ENCODE measurements around the gene DZIP3.
"Not testable (repeated sequence)": the region's sequence is repeated elsewhere in the genome, so short reads cannot be mapped to it uniquely, and the experiment has no call there.

DZIP3 gene

GRCh38 chr3:108661699-108662098, 72.2 kb downstream of the DZIP3 start:
- Histone ChIP-seq H3K36me3 (ENCODE audit: insufficient read depth, low read length) (peaks cover 12% of the 10 kb centered on the region), H3K4me1 (ENCODE audit: insufficient read depth, low read length) (no peaks in the 10 kb centered on the region), H3K27me3 (ENCODE audit: control insufficient read depth in 1 of 2, insufficient read depth in 2 of 2, low read length in 2 of 2) (no peaks in the 10 kb centered on the region), H3K9me3 (ENCODE audit: low read length) (no peaks in the 10 kb centered on the region), H3K9ac (ENCODE audit: low read length) (no peak overlapping the region), H3K27ac (ENCODE audit: low read depth, low read length) (no peak overlapping the region), H3K4me3 (ENCODE audit: low read depth in 1 of 2, low read length in 2 of 2) (no peak overlapping the region)

- Histone ChIP-seq H3K9ac (ENCODE audit: low read length) (no peak overlapping the region), H3K36me3 (ENCODE audit: insufficient read depth, low read length) (peaks cover 12% of the 10 kb centered on the region), H3K9me3 (ENCODE audit: low read length) (no peaks in the 10 kb centered on the region), H3K27me3 (ENCODE audit: control insufficient read depth in 1 of 2, insufficient read depth in 2 of 2, low read length in 2 of 2) (no peaks in the 10 kb centered on the region), H3K4me3 (ENCODE audit: low read depth in 1 of 2, low read length in 2 of 2) (no peak overlapping the region), H3K27ac (ENCODE audit: low read depth, low read length) (no peak overlapping the region), H3K4me1 (ENCODE audit: insufficient read depth, low read length) (no peaks in the 10 kb centered on the region)
Observed at GRCh38 chr3:108662142-108662738, 72.7 kb downstream of the DZIP3 start.

GRCh38 chr3:108664266-108664665, 74.7 kb downstream of the DZIP3 start:
- no peak overlapping the region for H3K9ac ChIP-seq (ENCODE audit: low read length)

GRCh38 chr3:108667312-108667711, 77.8 kb downstream of the DZIP3 start:
- Histone ChIP-seq H3K36me3 (ENCODE audit: insufficient read depth, low read length) (peaks cover 15% of the 10 kb centered on the region), H3K4me1 (ENCODE audit: insufficient read depth, low read length) (no peaks in the 10 kb centered on the region), H3K27me3 (ENCODE audit: control insufficient read depth in 1 of 2, insufficient read depth in 2 of 2, low read length in 2 of 2) (no peaks in the 10 kb centered on the region), H3K4me3 (ENCODE audit: low read depth in 1 of 2, low read length in 2 of 2) (no peak overlapping the region), H3K9ac (ENCODE audit: low read length) (no peak overlapping the region), H3K27ac (ENCODE audit: low read depth, low read length) (no peak overlapping the region), H3K9me3 (ENCODE audit: low read length) (no peaks in the 10 kb centered on the region)

More at GRCh38 chr3:108664266-108664665, 74.7 kb downstream of the DZIP3 start:
- Histone ChIP-seq H3K4me1 (ENCODE audit: insufficient read depth, low read length) (no peaks in the 10 kb centered on the region), H3K9me3 (ENCODE audit: low read length) (no peaks in the 10 kb centered on the region), H3K36me3 (ENCODE audit: insufficient read depth, low read length) (peaks cover 12% of the 10 kb centered on the region), H3K27ac (ENCODE audit: low read depth, low read length) (no peak overlapping the region), H3K27me3 (ENCODE audit: control insufficient read depth in 1 of 2, insufficient read depth in 2 of 2, low read length in 2 of 2) (no peaks in the 10 kb centered on the region), H3K4me3 (ENCODE audit: low read depth in 1 of 2, low read length in 2 of 2) (no peak overlapping the region)

- H3K27ac ChIP-seq (ENCODE audit: low read depth, low read length): no peak overlapping the region
- no peak overlapping the region for H3K4me3 ChIP-seq (ENCODE audit: low read depth in 1 of 2, low read length in 2 of 2)
- H3K27me3 ChIP-seq (ENCODE audit: control insufficient read depth in 1 of 2, insufficient read depth in 2 of 2, low read length in 2 of 2): no peaks in the 10 kb centered on the region
- H3K36me3 ChIP-seq (ENCODE audit: insufficient read depth, low read length): peaks cover 9% of the 10 kb centered on the region
- H3K9ac ChIP-seq (ENCODE audit: low read length): no peak overlapping the region
- no peaks in the 10 kb centered on the region for H3K4me1 ChIP-seq (ENCODE audit: insufficient read depth, low read length)
- H3K9me3 ChIP-seq (ENCODE audit: low read length): no peaks in the 10 kb centered on the region
Observed at GRCh38 chr3:108669208-108669607, 79.7 kb downstream of the DZIP3 start.

- no peaks in the 10 kb centered on the region for H3K27me3 ChIP-seq (ENCODE audit: control insufficient read depth in 1 of 2, insufficient read depth in 2 of 2, low read length in 2 of 2)
- H3K4me1 ChIP-seq (ENCODE audit: insufficient read depth, low read length): no peaks in the 10 kb centered on the region
- no peak overlapping the region for H3K27ac ChIP-seq (ENCODE audit: low read depth, low read length)
- peaks cover 6% of the 10 kb centered on the region for H3K36me3 ChIP-seq (ENCODE audit: insufficient read depth, low read length)
- no peak overlapping the region for H3K4me3 ChIP-seq (ENCODE audit: low read depth in 1 of 2, low read length in 2 of 2)
- no peaks in the 10 kb centered on the region for H3K9me3 ChIP-seq (ENCODE audit: low read length)
- H3K9ac ChIP-seq (ENCODE audit: low read length): no peak overlapping the region
Observed at GRCh38 chr3:108672701-108673100, 83.2 kb downstream of the DZIP3 start.

GRCh38 chr3:108673988-108674661, 84.6 kb downstream of the DZIP3 start:
- H3K36me3 ChIP-seq (ENCODE audit: insufficient read depth, low read length): peaks cover 8% of the 10 kb centered on the region
- no peak overlapping the region for H3K27ac ChIP-seq (ENCODE audit: low read depth, low read length)
- no peak overlapping the region for H3K4me3 ChIP-seq (ENCODE audit: low read depth in 1 of 2, low read length in 2 of 2)
- H3K4me1 ChIP-seq (ENCODE audit: insufficient read depth, low read length): no peaks in the 10 kb centered on the region
- no peaks in the 10 kb centered on the region for H3K9me3 ChIP-seq (ENCODE audit: low read length)
- H3K27me3 ChIP-seq (ENCODE audit: control insufficient read depth in 1 of 2, insufficient read depth in 2 of 2, low read length in 2 of 2): no peaks in the 10 kb centered on the region
- no peak overlapping the region for H3K9ac ChIP-seq (ENCODE audit: low read length)

- H3K27me3 ChIP-seq (ENCODE audit: control insufficient read depth in 1 of 2, insufficient read depth in 2 of 2, low read length in 2 of 2): no peaks in the 10 kb centered on the region
- peaks cover 8% of the 10 kb centered on the region for H3K36me3 ChIP-seq (ENCODE audit: insufficient read depth, low read length)
- H3K4me1 ChIP-seq (ENCODE audit: insufficient read depth, low read length): no peaks in the 10 kb centered on the region
- H3K4me3 ChIP-seq (ENCODE audit: low read depth in 1 of 2, low read length in 2 of 2): no peak overlapping the region
- no peak overlapping the region for H3K27ac ChIP-seq (ENCODE audit: low read depth, low read length)
- no peak overlapping the region for H3K9ac ChIP-seq (ENCODE audit: low read length)
- no peaks in the 10 kb centered on the region for H3K9me3 ChIP-seq (ENCODE audit: low read length)
Observed at GRCh38 chr3:108677811-108678210, 88.3 kb downstream of the DZIP3 start.

GRCh38 chr3:108692286-108692685, 102.8 kb downstream of the DZIP3 start:
- H3K9ac ChIP-seq (ENCODE audit: low read length); H3K27me3 ChIP-seq (ENCODE audit: control insufficient read depth in 1 of 2, insufficient read depth in 2 of 2, low read length in 2 of 2); H3K4me3 ChIP-seq (ENCODE audit: low read depth in 1 of 2, low read length in 2 of 2); H3K4me1 ChIP-seq (ENCODE audit: insufficient read depth, low read length); H3K27ac ChIP-seq (ENCODE audit: low read depth, low read length); H3K9me3 ChIP-seq (ENCODE audit: low read length): not testable (repeated sequence)
- H3K36me3 ChIP-seq (ENCODE audit: insufficient read depth, low read length): peaks cover 41% of the 10 kb centered on the region

GRCh38 chr3:108698461-108698860, 108.9 kb downstream of the DZIP3 start:
- peaks cover 18% of the 10 kb centered on the region for H3K36me3 ChIP-seq (ENCODE audit: insufficient read depth, low read length)

GRCh38 chr3:108705045-108705444, 115.5 kb downstream of the DZIP3 start:
- H3K4me3 ChIP-seq (ENCODE audit: low read depth in 1 of 2, low read length in 2 of 2): no peak overlapping the region
- no peaks in the 10 kb centered on the region for H3K9me3 ChIP-seq (ENCODE audit: low read length)
- H3K27ac ChIP-seq (ENCODE audit: low read depth, low read length): no peak overlapping the region
- no peaks in the 10 kb centered on the region for H3K4me1 ChIP-seq (ENCODE audit: insufficient read depth, low read length)
- no peaks in the 10 kb centered on the region for H3K36me3 ChIP-seq (ENCODE audit: insufficient read depth, low read length)
- no peaks in the 10 kb centered on the region for H3K27me3 ChIP-seq (ENCODE audit: control insufficient read depth in 1 of 2, insufficient read depth in 2 of 2, low read length in 2 of 2)
- no peak overlapping the region for H3K9ac ChIP-seq (ENCODE audit: low read length)

More at GRCh38 chr3:108698461-108698860, 108.9 kb downstream of the DZIP3 start:
- Histone ChIP-seq H3K9me3 (ENCODE audit: low read length) (no peaks in the 10 kb centered on the region), H3K4me3 (ENCODE audit: low read depth in 1 of 2, low read length in 2 of 2) (no peak overlapping the region), H3K27me3 (ENCODE audit: control insufficient read depth in 1 of 2, insufficient read depth in 2 of 2, low read length in 2 of 2) (no peaks in the 10 kb centered on the region), H3K9ac (ENCODE audit: low read length) (no peak overlapping the region), H3K4me1 (ENCODE audit: insufficient read depth, low read length) (no peaks in the 10 kb centered on the region), H3K27ac (ENCODE audit: low read depth, low read length) (no peak overlapping the region)

GRCh38 chr3:108713009-108713516, 123.5 kb downstream of the DZIP3 start:
- H3K27me3 ChIP-seq (ENCODE audit: control insufficient read depth in 1 of 2, insufficient read depth in 2 of 2, low read length in 2 of 2): no peaks in the 10 kb centered on the region
- no peak overlapping the region for H3K9ac ChIP-seq (ENCODE audit: low read length)
- no peaks in the 10 kb centered on the region for H3K4me1 ChIP-seq (ENCODE audit: insufficient read depth, low read length)
- no peak overlapping the region for H3K4me3 ChIP-seq (ENCODE audit: low read depth in 1 of 2, low read length in 2 of 2)
- no peaks in the 10 kb centered on the region for H3K9me3 ChIP-seq (ENCODE audit: low read length)
- no peak overlapping the region for H3K27ac ChIP-seq (ENCODE audit: low read depth, low read length)
- H3K36me3 ChIP-seq (ENCODE audit: insufficient read depth, low read length): no peaks in the 10 kb centered on the region
